ENCODE results near the gene PLXNC1. TPM values are rescaled to one million over a fixed set of nuclear protein-coding genes. Genes with fewer than 3 reads are reported as not detected.

Gene PLXNC1
- total RNA-seq, 1 donor from 2014 or later: 28.0 TPM

DNA sequence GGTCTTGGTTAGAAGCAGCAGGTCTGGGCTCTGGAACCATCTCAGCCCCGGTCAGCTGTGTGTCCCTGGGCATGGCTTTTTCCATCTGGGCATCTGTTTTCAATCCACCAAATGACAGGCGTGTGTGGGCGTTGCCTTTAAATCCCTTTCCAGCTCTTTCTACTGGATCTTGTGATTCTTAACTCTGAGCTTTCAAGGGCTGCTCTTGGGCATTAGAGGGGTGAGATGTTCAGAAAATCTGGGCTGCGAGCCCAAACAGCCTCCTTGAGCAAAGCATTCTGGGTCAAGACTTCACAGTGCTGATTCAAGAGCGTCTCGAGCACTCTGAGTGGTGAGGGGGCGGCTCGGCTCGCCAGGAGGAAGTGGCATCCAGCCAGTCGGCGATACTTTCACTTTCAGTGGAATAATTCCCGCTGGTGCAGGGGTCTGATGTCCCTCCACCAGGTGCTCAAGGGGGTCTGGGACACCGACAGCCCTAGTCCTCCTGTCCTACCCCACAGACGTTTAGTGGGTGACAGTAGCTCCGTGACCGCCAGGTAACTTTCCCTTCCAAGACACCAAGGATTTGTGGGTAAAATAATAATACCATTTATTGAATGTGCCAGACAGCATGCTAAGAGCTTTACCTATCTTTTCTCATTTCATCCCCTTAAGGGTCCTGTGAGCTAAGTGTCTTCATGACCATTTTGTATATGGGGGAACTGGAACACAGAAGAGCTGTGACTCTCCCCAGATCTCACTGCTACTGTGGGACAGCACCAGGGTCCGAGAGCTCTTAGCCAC is 114.0 kb downstream of the PLXNC1 start:
- TF ChIP-seq, protein P1, sequence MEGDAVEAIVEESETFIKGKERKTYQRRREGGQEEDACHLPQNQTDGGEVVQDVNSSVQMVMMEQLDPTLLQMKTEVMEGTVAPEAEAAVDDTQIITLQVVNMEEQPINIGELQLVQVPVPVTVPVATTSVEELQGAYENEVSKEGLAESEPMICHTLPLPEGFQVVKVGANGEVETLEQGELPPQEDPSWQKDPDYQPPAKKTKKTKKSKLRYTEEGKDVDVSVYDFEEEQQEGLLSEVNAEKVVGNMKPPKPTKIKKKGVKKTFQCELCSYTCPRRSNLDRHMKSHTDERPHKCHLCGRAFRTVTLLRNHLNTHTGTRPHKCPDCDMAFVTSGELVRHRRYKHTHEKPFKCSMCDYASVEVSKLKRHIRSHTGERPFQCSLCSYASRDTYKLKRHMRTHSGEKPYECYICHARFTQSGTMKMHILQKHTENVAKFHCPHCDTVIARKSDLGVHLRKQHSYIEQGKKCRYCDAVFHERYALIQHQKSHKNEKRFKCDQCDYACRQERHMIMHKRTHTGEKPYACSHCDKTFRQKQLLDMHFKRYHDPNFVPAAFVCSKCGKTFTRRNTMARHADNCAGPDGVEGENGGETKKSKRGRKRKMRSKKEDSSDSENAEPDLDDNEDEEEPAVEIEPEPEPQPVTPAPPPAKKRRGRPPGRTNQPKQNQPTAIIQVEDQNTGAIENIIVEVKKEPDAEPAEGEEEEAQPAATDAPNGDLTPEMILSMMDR (IDR thresholded peaks at IDR 0.05): no peak
- H3K36me3 ChIP-seq: no peaks in the 10 kb centered on the region
- H3K27me3 ChIP-seq (ENCODE audit: low read depth): no peaks in the 10 kb centered on the region
- H3K9me3 ChIP-seq: no peaks in the 10 kb centered on the region
- DNase-seq (peak; percentile 94), ATAC-seq (peak; percentile 93 to 94)
- H3K27ac ChIP-seq: peak overlapping the region; percentile 88
- intact Hi-C loops (cut with DNase I): no loop called here
- peaks cover 57% of the 10 kb centered on the region for H3K4me1 ChIP-seq
- H3K4me3 ChIP-seq: peak overlapping the region; percentile 59

DNA sequence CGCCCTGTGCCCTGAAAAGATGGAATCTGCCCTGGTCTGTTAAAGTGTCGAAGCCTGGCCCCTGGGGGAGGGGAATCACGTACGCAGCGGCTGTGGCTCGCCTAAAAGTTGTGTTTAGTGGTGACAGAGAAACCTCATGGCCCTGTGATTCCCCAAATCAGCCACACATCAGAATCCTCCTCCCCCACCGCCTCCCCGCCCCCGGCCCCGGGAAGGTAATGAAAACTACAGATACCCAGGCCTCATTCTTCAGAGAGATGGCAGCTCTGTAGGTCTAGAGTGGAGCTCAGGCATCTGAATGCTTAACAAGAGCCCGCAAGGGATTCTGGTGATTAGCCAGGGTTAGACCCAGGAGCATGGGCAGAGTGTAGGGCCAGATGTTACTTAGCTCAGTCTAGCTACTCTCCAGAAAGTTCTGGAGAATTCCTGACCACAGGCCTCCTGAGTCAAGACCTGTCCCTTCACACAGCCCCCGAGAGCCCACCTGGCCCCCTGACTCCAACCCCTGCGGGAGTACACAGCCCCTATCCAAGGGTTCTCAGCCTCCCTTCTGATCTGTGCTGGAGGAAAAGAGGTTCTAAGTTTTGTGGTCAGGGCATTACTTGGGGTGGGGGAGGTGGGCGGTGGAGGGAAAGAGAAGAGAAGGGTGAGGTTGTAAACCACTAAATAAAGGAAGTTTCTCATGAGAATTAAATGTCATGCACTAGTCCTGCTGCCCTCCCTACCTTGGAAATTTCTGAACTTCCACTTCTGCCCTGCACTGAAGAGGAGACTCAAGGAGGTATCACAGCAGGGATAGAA is 114.8 kb downstream of the PLXNC1 start:
- peaks cover 65% of the 10 kb centered on the region for H3K4me1 ChIP-seq
- H3K27ac ChIP-seq: peak overlapping the region; percentile 88
- ATAC-seq (peak; percentile 12 to 20), DNase-seq (no peak)
- peak overlapping the region; percentile 59 for H3K4me3 ChIP-seq
- H3K27me3 ChIP-seq (ENCODE audit: low read depth): no peaks in the 10 kb centered on the region
- TF ChIP-seq, protein P1 (IDR thresholded peaks at IDR 0.05): no peak
- intact Hi-C loops (cut with DNase I): no loop called here
- H3K9me3 ChIP-seq: no peaks in the 10 kb centered on the region
- no peaks in the 10 kb centered on the region for H3K36me3 ChIP-seq

GRCh38 chr12:94263905-94264561 is 115.7 kb downstream of the PLXNC1 start:
- Histone ChIP-seq H3K27me3 (ENCODE audit: low read depth) (no peaks in the 10 kb centered on the region), H3K27ac (peak overlapping the region; percentile 88), H3K4me3 (no peak overlapping the region), H3K4me1 (peaks cover 72% of the 10 kb centered on the region), H3K9me3 (no peaks in the 10 kb centered on the region), H3K36me3 (no peaks in the 10 kb centered on the region)
- DNase-seq (peak; percentile 77), ATAC-seq (peak; percentile 77 to 79)
- intact Hi-C loops (cut with DNase I): no loop called here
- TF ChIP-seq, protein P1 (IDR thresholded peaks at IDR 0.05): no peak

DNA sequence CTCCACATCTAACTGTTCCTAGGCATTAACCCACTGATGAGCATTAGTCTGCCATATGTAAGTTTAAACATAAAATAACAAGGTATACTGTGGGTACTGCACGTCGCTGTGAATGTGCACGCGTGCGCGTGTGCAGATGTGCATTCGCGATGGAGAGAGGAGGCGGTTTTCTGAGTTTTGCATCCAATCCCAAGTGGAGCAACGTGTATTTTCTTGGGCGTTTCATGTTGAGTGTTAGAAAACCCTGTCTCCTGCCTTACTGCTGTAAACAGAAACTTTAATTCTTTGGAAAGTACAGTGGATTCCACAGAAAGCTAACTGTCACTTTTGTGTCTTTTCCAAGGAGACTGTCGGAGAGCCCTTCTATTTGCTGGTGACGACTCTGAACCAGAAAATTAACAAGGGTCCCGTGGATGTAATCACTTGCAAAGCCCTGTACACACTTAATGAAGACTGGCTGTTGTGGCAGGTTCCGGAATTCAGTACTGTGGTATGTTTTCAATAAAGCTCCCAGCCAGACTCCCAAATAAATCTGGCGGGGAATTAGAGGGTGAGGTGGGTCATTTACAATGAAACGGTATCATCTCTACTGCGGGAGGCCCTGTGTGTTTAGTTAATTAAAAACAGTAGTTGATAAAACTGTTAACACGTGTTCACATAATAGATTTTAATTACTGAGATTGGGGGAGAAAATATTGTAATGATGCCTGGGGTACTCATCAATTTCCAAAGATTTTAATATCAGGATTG is 116.5 kb downstream of the PLXNC1 start:
- DNase-seq: no peak
- Histone ChIP-seq H3K36me3 (no peaks in the 10 kb centered on the region), H3K4me1 (peaks cover 72% of the 10 kb centered on the region), H3K4me3 (no peak overlapping the region), H3K27ac (peak overlapping the region; percentile 88), H3K27me3 (ENCODE audit: low read depth) (no peaks in the 10 kb centered on the region), H3K9me3 (no peaks in the 10 kb centered on the region)
- intact Hi-C loops (cut with DNase I): no loop called here
- no peak for ATAC-seq
- TF ChIP-seq, protein P1 (IDR thresholded peaks at IDR 0.05): no peak

GRCh38 chr12:94265539-94265938 is 117.2 kb downstream of the PLXNC1 start:
- intact Hi-C loops (cut with DNase I): no loop called here
- Histone ChIP-seq H3K27ac (no peak overlapping the region), H3K4me3 (no peak overlapping the region), H3K9me3 (no peaks in the 10 kb centered on the region), H3K27me3 (ENCODE audit: low read depth) (no peaks in the 10 kb centered on the region), H3K36me3 (no peaks in the 10 kb centered on the region), H3K4me1 (peaks cover 69% of the 10 kb centered on the region)
- DNase-seq (no peak), ATAC-seq (no peak)
- TF ChIP-seq, protein P1 (IDR thresholded peaks at IDR 0.05): no peak
